Fibroblast of mammary gland (primary cell): ENCODE data around the gene SETD6.

Experiments used
- DNase-seq: peaks from one replicate; pipeline ENCODE4 v3.0.0-alpha.2; 2010; ENCODE audit warnings: low read depth
- H3K4me3 ChIP-seq: 2 replicates; pipeline ENCODE4 v1.5.1; 2011; ENCODE audit warnings: low read depth, mild to moderate bottlenecking, low read length, moderate library complexity; ENCODE audit not compliant: control insufficient read depth
- TF ChIP-seq, protein P1 (sequence below): conservative IDR thresholded peaks from 2 replicates; pipeline ENCODE4 v1.5.1; 2011; ENCODE audit warnings: low read depth, low read length, inconsistent platforms; ENCODE audit not compliant: control insufficient read depth, insufficient read depth

The SETD6 gene

DNA sequence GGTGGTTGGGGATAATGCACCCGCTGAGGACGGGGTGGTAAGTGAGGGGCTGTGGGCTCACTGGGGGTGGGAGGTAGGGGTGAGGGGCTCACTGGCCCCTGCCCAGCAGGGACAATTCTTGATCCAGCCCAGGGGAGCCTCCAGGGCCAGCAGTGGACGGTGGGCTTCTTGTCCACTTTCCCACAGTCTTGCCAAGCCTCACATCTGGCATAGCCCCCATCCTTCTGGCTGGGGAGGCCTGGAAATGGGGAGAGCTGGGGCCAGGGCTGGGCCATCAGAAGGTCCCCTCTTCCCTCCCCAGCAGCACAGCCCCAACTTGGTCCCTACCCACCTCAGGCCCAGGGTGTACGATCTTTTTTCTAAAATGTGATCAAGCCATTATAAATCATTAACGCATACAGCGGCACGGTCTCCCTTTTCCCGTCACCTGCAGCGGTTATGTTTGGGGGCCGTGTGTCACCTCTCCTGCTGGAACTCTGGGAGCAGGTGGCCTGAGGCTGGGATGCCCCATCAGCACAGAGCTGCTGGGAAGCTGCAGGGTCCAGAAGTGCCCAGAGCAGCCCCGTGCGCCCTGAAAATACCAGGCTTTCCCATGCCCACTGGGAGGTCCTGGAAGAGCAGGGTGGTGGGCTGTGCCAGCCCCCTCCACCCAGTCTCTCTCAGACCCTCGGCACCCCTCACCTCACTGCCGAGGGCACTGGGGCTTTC is 7.2 kb upstream of the SETD6 start:
- H3K4me3 ChIP-seq: no peak overlapping the region
- TF ChIP-seq, protein P1, sequence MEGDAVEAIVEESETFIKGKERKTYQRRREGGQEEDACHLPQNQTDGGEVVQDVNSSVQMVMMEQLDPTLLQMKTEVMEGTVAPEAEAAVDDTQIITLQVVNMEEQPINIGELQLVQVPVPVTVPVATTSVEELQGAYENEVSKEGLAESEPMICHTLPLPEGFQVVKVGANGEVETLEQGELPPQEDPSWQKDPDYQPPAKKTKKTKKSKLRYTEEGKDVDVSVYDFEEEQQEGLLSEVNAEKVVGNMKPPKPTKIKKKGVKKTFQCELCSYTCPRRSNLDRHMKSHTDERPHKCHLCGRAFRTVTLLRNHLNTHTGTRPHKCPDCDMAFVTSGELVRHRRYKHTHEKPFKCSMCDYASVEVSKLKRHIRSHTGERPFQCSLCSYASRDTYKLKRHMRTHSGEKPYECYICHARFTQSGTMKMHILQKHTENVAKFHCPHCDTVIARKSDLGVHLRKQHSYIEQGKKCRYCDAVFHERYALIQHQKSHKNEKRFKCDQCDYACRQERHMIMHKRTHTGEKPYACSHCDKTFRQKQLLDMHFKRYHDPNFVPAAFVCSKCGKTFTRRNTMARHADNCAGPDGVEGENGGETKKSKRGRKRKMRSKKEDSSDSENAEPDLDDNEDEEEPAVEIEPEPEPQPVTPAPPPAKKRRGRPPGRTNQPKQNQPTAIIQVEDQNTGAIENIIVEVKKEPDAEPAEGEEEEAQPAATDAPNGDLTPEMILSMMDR: no peak
- no peak for DNase-seq

DNA sequence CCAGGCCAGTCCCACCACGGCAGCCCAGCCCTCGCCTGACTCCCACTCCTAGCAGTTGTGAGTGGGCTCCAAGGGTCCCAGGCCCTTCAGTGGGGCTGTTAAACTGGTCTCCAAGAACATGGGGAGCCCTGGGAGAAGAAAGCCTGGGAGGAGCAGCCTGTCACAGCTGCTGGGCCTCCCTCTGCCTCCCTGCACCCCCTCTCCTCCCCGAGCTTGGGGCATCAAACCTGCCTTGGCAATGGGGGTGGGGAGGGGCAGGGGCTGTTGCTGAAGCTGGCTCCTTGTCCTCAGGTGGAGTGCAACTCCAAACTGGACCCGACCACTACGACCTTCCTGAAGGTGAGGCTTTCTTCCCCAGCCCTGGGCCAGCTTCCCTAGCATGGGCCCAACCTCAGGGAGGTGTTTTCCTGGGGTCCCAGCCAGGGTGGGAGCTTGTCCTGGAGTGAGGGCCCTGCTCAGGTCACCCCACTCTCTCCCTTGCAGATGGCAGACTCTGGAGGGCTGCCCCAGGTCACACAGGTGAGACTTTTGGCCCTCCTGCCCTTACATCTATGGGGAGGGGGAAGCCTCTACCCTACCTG is 6.6 kb upstream of the SETD6 start:
- no peak overlapping the region for H3K4me3 ChIP-seq
- no peak for DNase-seq
- TF ChIP-seq, protein P1: no peak

DNA sequence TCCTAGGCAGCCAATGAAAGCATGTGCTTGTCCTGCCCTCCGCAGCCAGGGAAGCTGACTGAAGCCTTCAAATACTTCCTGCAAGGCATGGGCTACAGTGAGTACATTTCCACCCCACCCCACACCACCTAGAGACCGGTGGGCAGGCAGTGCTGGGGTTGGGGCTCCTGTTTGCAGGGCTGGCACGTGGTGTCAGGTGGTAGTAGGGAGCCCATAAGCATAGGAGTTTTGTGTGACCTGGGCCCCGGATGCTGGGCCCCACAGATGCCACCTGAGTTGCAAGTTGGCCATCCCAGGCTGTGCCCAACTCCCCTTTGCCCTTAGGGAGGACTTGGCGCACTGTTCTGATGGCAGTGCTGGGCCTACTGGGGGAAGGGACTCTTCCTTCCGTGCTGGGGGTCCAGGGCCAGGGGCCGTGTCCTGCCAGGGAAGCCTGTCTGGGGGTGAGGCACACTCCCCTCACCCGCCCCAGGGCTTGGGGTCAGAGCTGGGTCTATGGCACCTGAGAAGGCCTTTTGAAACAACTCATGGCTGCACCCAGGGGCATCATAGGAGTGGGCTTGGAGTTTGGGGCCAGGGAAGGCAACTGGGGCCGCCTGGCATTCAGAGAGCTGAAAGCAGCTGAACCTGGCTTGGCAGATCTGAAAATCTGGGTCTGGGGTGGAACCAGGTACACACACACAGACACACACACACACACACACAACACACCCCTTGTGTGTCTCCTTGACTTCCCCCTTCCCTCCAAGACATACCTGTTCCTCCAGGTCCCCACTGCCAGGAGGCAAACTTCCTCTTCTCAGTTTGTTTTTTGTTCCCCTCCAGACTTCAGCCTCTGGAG is 5.8 kb upstream of the SETD6 start:
- TF ChIP-seq, protein P1: no peak
- no peak for DNase-seq
- no peak overlapping the region for H3K4me3 ChIP-seq

DNA sequence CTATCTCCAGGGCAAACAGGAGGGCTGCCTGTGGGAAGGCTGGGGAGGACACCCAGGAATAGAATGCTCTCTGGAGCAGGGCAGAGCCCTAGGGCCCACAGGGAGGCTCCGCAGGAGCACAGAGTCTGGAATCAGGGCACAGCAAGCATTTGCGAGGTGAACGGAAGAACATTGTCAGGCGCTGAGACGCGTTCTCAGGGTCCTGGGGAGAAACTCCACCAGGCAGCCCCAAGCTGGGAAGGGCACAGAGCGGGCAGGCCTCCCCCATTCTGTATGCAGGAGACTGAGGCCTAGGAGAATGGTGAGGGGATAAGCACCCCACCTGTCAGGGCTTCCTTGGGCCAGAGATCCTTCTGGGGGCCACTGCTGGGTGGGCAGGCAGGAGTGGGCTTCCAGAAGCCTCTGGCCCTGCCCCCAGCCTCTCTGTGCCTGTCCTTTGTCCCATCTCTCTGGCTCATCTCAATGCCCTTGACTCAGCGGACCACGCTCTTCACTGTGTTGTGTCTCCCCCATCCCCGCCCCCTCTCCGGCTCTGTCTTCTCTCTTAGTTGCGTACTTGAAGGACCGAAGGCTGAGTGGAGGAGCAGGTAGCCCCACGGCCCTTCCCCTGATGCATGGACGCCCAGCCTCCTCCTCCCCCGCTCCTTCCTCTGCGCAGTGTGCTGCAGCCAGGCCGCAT is 5.1 kb upstream of the SETD6 start:
- no peak for DNase-seq
- H3K4me3 ChIP-seq: no peak overlapping the region
- TF ChIP-seq, protein P1: no peak

DNA sequence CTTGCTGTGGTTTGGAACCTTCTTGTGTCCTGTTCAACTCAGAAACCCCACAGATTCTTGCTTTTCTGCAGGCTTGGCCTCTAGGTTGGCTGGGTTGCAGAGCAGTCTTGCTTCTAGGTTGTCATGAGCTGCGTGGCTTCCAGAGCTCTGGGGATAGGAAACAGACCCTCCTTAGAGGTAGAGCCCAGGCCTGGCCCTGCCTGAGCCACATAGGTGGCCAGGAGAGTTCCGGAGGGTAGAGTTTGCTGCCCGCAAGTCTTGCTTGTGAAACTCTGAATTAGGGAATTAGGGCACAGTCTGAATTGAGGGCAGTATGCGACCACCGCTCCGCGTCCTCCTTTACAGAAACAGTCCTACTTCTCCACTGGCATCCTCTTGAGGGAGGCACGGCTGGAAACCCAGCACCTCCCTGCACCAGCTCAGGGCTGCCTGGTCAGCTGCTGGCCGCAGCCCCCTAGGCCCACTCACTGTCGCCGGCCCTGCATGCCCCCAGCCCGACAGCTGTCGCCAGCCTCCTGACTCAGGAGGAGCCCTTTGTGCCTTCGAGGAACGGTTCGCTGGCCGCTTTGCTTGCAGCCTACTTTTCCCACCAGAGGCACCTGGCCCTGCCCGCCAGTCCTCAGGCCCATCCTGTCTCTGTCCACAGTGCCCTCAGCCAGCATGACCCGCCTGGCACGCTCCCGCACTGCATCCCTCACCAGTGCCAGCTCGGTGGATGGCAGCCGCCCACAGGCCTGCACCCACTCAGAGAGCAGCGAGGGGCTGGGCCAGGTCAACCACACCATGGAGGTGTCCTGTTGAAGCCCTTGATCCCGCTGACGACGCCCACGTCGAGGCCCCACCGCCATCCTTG is 4.3 kb upstream of the SETD6 start:
- no peak overlapping the region for H3K4me3 ChIP-seq
- TF ChIP-seq, protein P1: no peak
- no peak for DNase-seq
